Activated T-helper 9 cell treated with anti-CD3 and anti-CD28 coated beads, Interleukin-2, amount 50 U/mL, for 16 hours (primary cell): ENCODE results near the gene PKD1L1.
"Not testable (repeated sequence)": the region's sequence is repeated elsewhere in the genome, so short reads cannot be mapped to it uniquely, and the experiment has no call there.

Experiments used
- DNase-seq: peaks from one replicate; pipeline ENCODE4 v3.0.0-alpha.2; 2020; ENCODE audit warnings: low read depth

Gene PKD1L1

GRCh38 chr7:47954231-47954911, 6.1 kb upstream of the PKD1L1 start:
- DNase-seq, result no peak

- DNase-seq, result no peak
These were observed 5.6 kb upstream of the PKD1L1 start for GRCh38 chr7:47953822-47954221.

- DNase-seq, result no peak
These were observed 4.0 kb upstream of the PKD1L1 start for GRCh38 chr7:47952224-47952623.

- DNase-seq, result no peak
These were observed 3.1 kb upstream of the PKD1L1 start for GRCh38 chr7:47951374-47951773.

- no peak for DNase-seq
These were observed 2.4 kb upstream of the PKD1L1 start for GRCh38 chr7:47950714-47951113.

GRCh38 chr7:47949703-47950102, 1.4 kb upstream of the PKD1L1 start:
- no peak for DNase-seq

GRCh38 chr7:47947355-47947749, 914 bp downstream of the PKD1L1 start:
- DNase-seq, result no peak

- DNase-seq, result no peak
These were observed 1.5 kb downstream of the PKD1L1 start for GRCh38 chr7:47946581-47947354.

- DNase-seq, result peak; percentile 49
These were observed 2.8 kb downstream of the PKD1L1 start for GRCh38 chr7:47945261-47946015.

- no peak for DNase-seq
These were observed 3.6 kb downstream of the PKD1L1 start for GRCh38 chr7:47944536-47945260.

GRCh38 chr7:47943676-47944474, 4.4 kb downstream of the PKD1L1 start:
- DNase-seq, result no peak

- DNase-seq, result not testable (repeated sequence)
These were observed 5.6 kb downstream of the PKD1L1 start for GRCh38 chr7:47942651-47943050.

GRCh38 chr7:47942132-47942531, 6.1 kb downstream of the PKD1L1 start:
- DNase-seq, result no peak

- no peak for DNase-seq
These were observed 7.0 kb downstream of the PKD1L1 start for GRCh38 chr7:47941136-47941844.

- no peak for DNase-seq
These were observed 7.9 kb downstream of the PKD1L1 start for GRCh38 chr7:47940088-47941013.

GRCh38 chr7:47939425-47940036, 8.7 kb downstream of the PKD1L1 start:
- no peak for DNase-seq

GRCh38 chr7:47938574-47939165, 9.6 kb downstream of the PKD1L1 start:
- no peak for DNase-seq

GRCh38 chr7:47937711-47938573, 10.3 kb downstream of the PKD1L1 start:
- DNase-seq, result no peak
